Chondrocyte (in vitro differentiated cells): Measurements from ENCODE around the gene STAM. TPM values are rescaled to one million over a fixed set of nuclear protein-coding genes. Genes with fewer than 3 reads are reported as not detected.
"Not testable (repeated sequence)": the region's sequence is repeated elsewhere in the genome, so short reads cannot be mapped to it uniquely, and the experiment has no call there.

Source experiments
- DNase-seq: peaks from one replicate; pipeline ENCODE4 v3.0.0; 2021; ENCODE audit warnings: mixed read lengths, low spot score
- H3K27ac Mint-ChIP-seq: one replicate; pipeline ENCODE4 v1.8.0; 2021; ENCODE audit warnings: mild to moderate bottlenecking, moderate library complexity, mixed read lengths; ENCODE audit not compliant: unreplicated experiment
- H3K27me3 Mint-ChIP-seq: 2 replicates; pipeline ENCODE4 v1.8.0; 2021; ENCODE audit warnings: low read depth, mixed read lengths
- H3K36me3 Mint-ChIP-seq: 2 replicates; pipeline ENCODE4 v1.8.0; 2021; ENCODE audit warnings: low read depth, mixed read lengths
- H3K4me1 Mint-ChIP-seq: 2 replicates; pipeline ENCODE4 v1.8.0; 2021; ENCODE audit warnings: low read depth, mild to moderate bottlenecking, mixed read lengths
- H3K4me3 Mint-ChIP-seq: one replicate; pipeline ENCODE4 v1.8.0; 2021; ENCODE audit warnings: mild to moderate bottlenecking, moderate library complexity, mixed read lengths; ENCODE audit not compliant: unreplicated experiment
- H3K9me3 Mint-ChIP-seq: 2 replicates; pipeline ENCODE4 v1.8.0; 2021; ENCODE audit warnings: low read depth, mixed read lengths
- CTCF ChIP-seq: fragments of 200-600 bp; sonication (generic); IDR thresholded peaks from 2 replicates; pipeline ENCODE4 v1.5.0; 2021; ENCODE audit warnings: antibody characterized with exemption, mild to moderate bottlenecking, moderate library complexity
- total RNA-seq: library from RNA; stranded (reverse); gene quantifications from 3 replicates; pipeline ENCODE4 v1.2.1, GENCODE V29; 2021

The STAM gene
- total RNA-seq, 1 donor from 2014 or later = 27.6 TPM

GRCh38 chr10:17622061-17622460 lies 21.9 kb upstream of the STAM start:
- no peak overlapping the region for H3K27ac Mint-ChIP-seq
- H3K36me3 Mint-ChIP-seq = peaks cover 2% of the 10 kb centered on the region
- DNase-seq = no peak
- no peak overlapping the region for H3K4me3 Mint-ChIP-seq
- no peak for TF ChIP-seq CTCF
- H3K9me3 Mint-ChIP-seq = no peaks in the 10 kb centered on the region
- peaks cover 5% of the 10 kb centered on the region for H3K4me1 Mint-ChIP-seq
- peaks cover 17% of the 10 kb centered on the region for H3K27me3 Mint-ChIP-seq

GRCh38 chr10:17624996-17625395 lies 19.0 kb upstream of the STAM start:
- H3K4me3 Mint-ChIP-seq = no peak overlapping the region
- DNase-seq = no peak
- H3K4me1 Mint-ChIP-seq = no peaks in the 10 kb centered on the region
- H3K9me3 Mint-ChIP-seq = no peaks in the 10 kb centered on the region
- no peak for TF ChIP-seq CTCF
- H3K27me3 Mint-ChIP-seq = peaks cover 17% of the 10 kb centered on the region
- peaks cover 2% of the 10 kb centered on the region for H3K36me3 Mint-ChIP-seq
- no peak overlapping the region for H3K27ac Mint-ChIP-seq

GRCh38 chr10:17626656-17627055 lies 17.3 kb upstream of the STAM start:
- H3K27me3 Mint-ChIP-seq = peaks cover 17% of the 10 kb centered on the region
- H3K27ac Mint-ChIP-seq = no peak overlapping the region
- no peak for TF ChIP-seq CTCF
- H3K9me3 Mint-ChIP-seq = no peaks in the 10 kb centered on the region
- H3K4me3 Mint-ChIP-seq = no peak overlapping the region
- peaks cover 2% of the 10 kb centered on the region for H3K36me3 Mint-ChIP-seq
- no peaks in the 10 kb centered on the region for H3K4me1 Mint-ChIP-seq
- DNase-seq = no peak

GRCh38 chr10:17632590-17632989 lies 11.4 kb upstream of the STAM start:
- H3K4me3 Mint-ChIP-seq, H3K27ac Mint-ChIP-seq, H3K4me1 Mint-ChIP-seq, H3K36me3 Mint-ChIP-seq, DNase-seq, H3K9me3 Mint-ChIP-seq, H3K27me3 Mint-ChIP-seq: not testable (repeated sequence)

- Mint-ChIP-seq H3K27me3 (peaks cover 2% of the 10 kb centered on the region), H3K4me1 (no peaks in the 10 kb centered on the region), H3K4me3 (no peak overlapping the region), H3K36me3 (peaks cover 3% of the 10 kb centered on the region), H3K9me3 (peaks cover 4% of the 10 kb centered on the region), H3K27ac (no peak overlapping the region)
- DNase-seq = no peak
- no peak for TF ChIP-seq CTCF
Observed at GRCh38 chr10:17633353-17633752, 10.6 kb upstream of the STAM start.

GRCh38 chr10:17637869-17638268 lies 6.1 kb upstream of the STAM start:
- peaks cover 10% of the 10 kb centered on the region for H3K9me3 Mint-ChIP-seq
- peaks cover 2% of the 10 kb centered on the region for H3K27me3 Mint-ChIP-seq
- TF ChIP-seq CTCF = no peak

More at GRCh38 chr10:17637869-17638268, 6.1 kb upstream of the STAM start:
- DNase-seq = no peak
- Mint-ChIP-seq H3K36me3 (peaks cover 5% of the 10 kb centered on the region), H3K4me3 (no peak overlapping the region), H3K4me1 (peaks cover 3% of the 10 kb centered on the region), H3K27ac (no peak overlapping the region)
